ENCODE results near the gene TAP2.
"Not testable (repeated sequence)": the region's sequence is repeated elsewhere in the genome, so short reads cannot be mapped to it uniquely, and the experiment has no call there.

Gene TAP2

GRCh38 chr6:32835167-32835893, 3.2 kb downstream of the TAP2 start:
- no peak for DNase-seq (ENCODE audit: low read depth in 2 of 2)

GRCh38 chr6:32833664-32834063, 4.9 kb downstream of the TAP2 start:
- DNase-seq (ENCODE audit: low read depth in 2 of 2): no peak

GRCh38 chr6:32832535-32832934, 6.0 kb downstream of the TAP2 start:
- no peak for DNase-seq (ENCODE audit: low read depth in 2 of 2)

GRCh38 chr6:32830936-32831335, 7.6 kb downstream of the TAP2 start:
- no peak for DNase-seq (ENCODE audit: low read depth in 2 of 2)

- DNase-seq (ENCODE audit: low read depth in 2 of 2): no peak
These were observed 8.5 kb downstream of the TAP2 start for GRCh38 chr6:32830017-32830416.

GRCh38 chr6:32829495-32829894, 9.0 kb downstream of the TAP2 start:
- no peak for DNase-seq (ENCODE audit: low read depth in 2 of 2)

GRCh38 chr6:32827025-32827424, 11.5 kb downstream of the TAP2 start:
- DNase-seq (ENCODE audit: low read depth in 2 of 2): no peak

GRCh38 chr6:32825966-32826365, 12.6 kb downstream of the TAP2 start:
- DNase-seq (ENCODE audit: low read depth in 2 of 2): no peak

- no peak for DNase-seq (ENCODE audit: low read depth in 2 of 2)
These were observed 18.8 kb downstream of the TAP2 start for GRCh38 chr6:32819729-32820128.

GRCh38 chr6:32818867-32819266, 19.7 kb downstream of the TAP2 start:
- DNase-seq (ENCODE audit: low read depth in 2 of 2): no peak

GRCh38 chr6:32816746-32817204, 21.8 kb downstream of the TAP2 start, which contains the start of gene HLA-DOB:
Gene HLA-DOB, minus strand, starts transcription at chr6:32817002. Its CDS starts 51 bp downstream, at chr6:32816951.
- no peak for DNase-seq (ENCODE audit: low read depth in 2 of 2)

GRCh38 chr6:32815996-32816395, 22.5 kb downstream of the TAP2 start:
- no peak for DNase-seq (ENCODE audit: low read depth in 2 of 2)

- DNase-seq (ENCODE audit: low read depth in 2 of 2): no peak
These were observed 23.4 kb downstream of the TAP2 start for GRCh38 chr6:32815115-32815514.

- DNase-seq (ENCODE audit: low read depth in 2 of 2): no peak
These were observed 24.4 kb downstream of the TAP2 start for GRCh38 chr6:32814145-32814544.

- DNase-seq (ENCODE audit: low read depth in 2 of 2): no peak
These were observed 29.4 kb downstream of the TAP2 start for GRCh38 chr6:32809171-32809570.

GRCh38 chr6:32807020-32807580, 31.4 kb downstream of the TAP2 start:
- no peak for DNase-seq (ENCODE audit: low read depth in 2 of 2)

- DNase-seq (ENCODE audit: low read depth in 2 of 2): not testable (repeated sequence)
These were observed 33.1 kb downstream of the TAP2 start for GRCh38 chr6:32805404-32805803.

- no peak for DNase-seq (ENCODE audit: low read depth in 2 of 2)
These were observed 35.1 kb downstream of the TAP2 start for GRCh38 chr6:32803416-32803815.

GRCh38 chr6:32799740-32800139, 38.8 kb downstream of the TAP2 start:
- DNase-seq (ENCODE audit: low read depth in 2 of 2): no peak

- no peak for DNase-seq (ENCODE audit: low read depth in 2 of 2)
These were observed 39.4 kb downstream of the TAP2 start for GRCh38 chr6:32799168-32799567.

- DNase-seq (ENCODE audit: low read depth in 2 of 2): peak; percentile 64 to 67
These were observed 41.4 kb downstream of the TAP2 start for GRCh38 chr6:32796848-32797776.

GRCh38 chr6:32794510-32794909, 44.0 kb downstream of the TAP2 start:
- no peak for DNase-seq (ENCODE audit: low read depth in 2 of 2)
